T-cell (primary cell): ENCODE measurements around the gene TCEAL5. TPM values are rescaled to one million over a fixed set of nuclear protein-coding genes. Genes with fewer than 3 reads are reported as not detected.
A peak's percentile ranks its signal among the peaks of the same experiment; 100 is the strongest.
"Not testable (repeated sequence)": the region's sequence is repeated elsewhere in the genome, so short reads cannot be mapped to it uniquely, and the experiment has no call there.

Source experiments
- ATAC-seq, 4 experiments: fragments of 200-7000 bp in 3 of 4; fragments of 150-1000 bp in 1 of 4; cut with Tn5 transposase; replicated peaks in 1 of 4; 1 replicate in 3 of 4; 2 replicates in 1 of 4; pipeline ENCODE4 v1.10.0; 2021; ENCODE audit warnings: moderate library complexity in 3 of 4, mild to moderate bottlenecking in 2 of 4, moderate number of reproducible peaks in 1 of 4
- CTCF ChIA-PET, 2 donors: fragments of 300-600 bp; sonication (Branson Sonifier 250); formaldehyde crosslinking; loops; one replicate each; lab custom pipeline; 2022; ENCODE audit warnings: antibody characterized with exemption in 2 of 2; lab: Charles Lee
- POLR2A ChIA-PET, 2 donors: fragments of 300-600 bp; sonication (Branson Sonifier 250); formaldehyde crosslinking; loops; one replicate each; lab custom pipeline; 2022; ENCODE audit warnings: antibody characterized with exemption in 2 of 2; lab: Charles Lee
- DNase-seq, 35 experiments: peaks; one replicate each; pipeline versions ENCODE4 v3.0.0 to v3.0.0-alpha.2; 2013 to 2023
- H3K27ac ChIP-seq: one replicate; pipeline ENCODE4 v1.5.1; 2013; ENCODE audit warnings: low read length
- H3K27me3 ChIP-seq, 2 experiments: replicated peaks in 1 of 2; 1 replicate in 1 of 2; 2 replicates in 1 of 2; pipeline versions ENCODE4 v1.6.1 to v1.7.0; 2013; ENCODE audit warnings: low read length in 1 of 2, mixed read lengths in 1 of 2; ENCODE audit not compliant: control insufficient read depth in 2 of 2, insufficient read depth in 2 of 2; ENCODE audit errors: extremely low read depth in 1 of 2
- H3K36me3 ChIP-seq, 2 donors: 1 replicate in 1 of 2; 2 replicates in 1 of 2; pipeline versions ENCODE4 v1.6.1 to v1.7.0; 2013; ENCODE audit warnings: low read length in 1 of 2; ENCODE audit not compliant: control insufficient read depth in 2 of 2, insufficient read depth in 1 of 2; ENCODE audit errors: extremely low read depth in 1 of 2
- H3K4me1 ChIP-seq, 2 experiments: 1 replicate in 1 of 2; 2 replicates in 1 of 2; pipeline versions ENCODE4 v1.6.1 to v1.7.0; 2013; ENCODE audit warnings: low read length in 2 of 2, mixed read lengths in 1 of 2; ENCODE audit not compliant: insufficient read depth in 2 of 2, control insufficient read depth in 1 of 2; ENCODE audit errors: extremely low read depth in 1 of 2
- H3K4me3 ChIP-seq, 2 donors: 1 replicate in 1 of 2; 2 replicates in 1 of 2; pipeline versions ENCODE4 v1.5.1 to v1.7.0; 2013; ENCODE audit warnings: mild to moderate bottlenecking in 2 of 2, low read length in 1 of 2, moderate library complexity in 1 of 2; ENCODE audit not compliant: control insufficient read depth in 1 of 2; ENCODE audit errors: extremely low read depth in 1 of 2
- H3K9me3 ChIP-seq: 2 replicates; pipeline ENCODE4 v1.7.0; 2013
- H3K27ac Mint-ChIP-seq, 2 donors: one replicate each; pipeline ENCODE4 v1.8.0; 2020 to 2021; ENCODE audit warnings: mild to moderate bottlenecking in 2 of 2, mixed read lengths in 2 of 2
- H3K27me3 Mint-ChIP-seq, 2 donors: one replicate each; pipeline ENCODE4 v1.8.0; 2021 to 2022; ENCODE audit warnings: mixed read lengths in 2 of 2
- H3K36me3 Mint-ChIP-seq: one replicate; pipeline ENCODE4 v1.8.0; 2021; ENCODE audit warnings: mixed read lengths
- H3K4me1 Mint-ChIP-seq, 3 donors: one replicate each; pipeline ENCODE4 v1.8.0; 2020 to 2022; ENCODE audit warnings: mixed read lengths in 3 of 3, mild to moderate bottlenecking in 1 of 3
- H3K4me3 Mint-ChIP-seq, 3 donors: one replicate each; pipeline ENCODE4 v1.8.0; 2020 to 2022; ENCODE audit warnings: mild to moderate bottlenecking in 3 of 3, mixed read lengths in 3 of 3, moderate library complexity in 3 of 3
- H3K9me3 Mint-ChIP-seq, 3 donors: one replicate each; pipeline ENCODE4 v1.8.0; 2020 to 2022; ENCODE audit warnings: mixed read lengths in 3 of 3
- WGBS: methylation state at CpG from one replicate; pipeline ENCODE4 v1.1.5; 2013; ENCODE audit warnings: missing lambda C conversion rate; ENCODE audit not compliant: insufficient coverage; 5-methylcytosine and 5-hydroxymethylcytosine counted together
- total RNA-seq, 35 experiments: library from RNA in 6 of 35; stranded (reverse) in 6 of 35; fragments of 120-200 nt in 1 of 35; gene quantifications; one replicate each; pipeline versions ENCODE4 v1.2.1 to v1.2.4 and lab custom pipeline; 2013 to 2026

TCEAL5 gene
- total RNA-seq (not detected), total RNA-seq (lab: John Stamatoyannopoulos, UW) (0 to 0.14 (median 0) reads per million in 29 experiments)
- not detected for total RNA-seq (2013)

GRCh38 chrX:103276581-103277002 lies at the start of gene TCEAL5:
Gene TCEAL5, minus strand, starts transcription at chrX:103276750. Its CDS starts 2,187 bp downstream, at chrX:103274563.
- Histone ChIP-seq H3K4me3 (peak within 1 kb of the TSS in 1 of 2 donors; percentile 33), H3K36me3 (no peaks in the 10 kb centered on the region), H3K9me3 (no peaks in the 10 kb centered on the region), H3K27ac (no peak within 1 kb of the TSS), H3K27me3 (peaks cover 3 to 21% of the 10 kb centered on the region in 2 experiments), H3K4me1 (peaks cover 0 to 8% of the 10 kb centered on the region in 2 experiments)
- Mint-ChIP-seq H3K4me1 (peaks cover 0 to 9% (median 8%) of the 10 kb centered on the region in 3 donors), H3K27ac (no peak within 1 kb of the TSS), H3K27me3 (peaks cover 46 to 65% of the 10 kb centered on the region in 2 donors), H3K36me3 (no peaks in the 10 kb centered on the region), H3K4me3 (peak within 1 kb of the TSS; percentile 29 to 58 (median 56)), H3K9me3 (no peaks in the 10 kb centered on the region)
- no peak for DNase-seq
- ChIA-PET POLR2A (interaction anchor here in 1 of 2 donors (0.7 kb wide), 1 partner anchor 13 kb away, joined by 3 read pairs; no protein-coding TSS in a partner anchor), CTCF (interaction anchor here in 1 of 2 donors (0.6 to 1.1 kb wide), 2 partner anchors 72 to 73 kb away, joined by 3 read pairs; no protein-coding TSS in a partner anchor)
- ATAC-seq = peak in 2 of 4 experiments; percentile 24 to 52
- WGBS = 0% methylated on average over 2 of the region's 17 CpGs

- Mint-ChIP-seq H3K9me3 (no peaks in the 10 kb centered on the region), H3K36me3 (peaks cover 4% of the 10 kb centered on the region), H3K27ac (no peak overlapping the region), H3K4me3 (peak overlapping the region; percentile 79 to 81 (median 80)), H3K4me1 (peaks cover 0 to 4% (median 4%) of the 10 kb centered on the region in 3 donors), H3K27me3 (peaks cover 0 to 6% of the 10 kb centered on the region in 2 donors)
- WGBS = no CpG with 5 or more reads among the region's 3 CpGs
- no peaks in the 10 kb centered on the region for H3K9me3 ChIP-seq
- no peaks in the 10 kb centered on the region for H3K36me3 ChIP-seq
- POLR2A ChIA-PET = interaction anchor here in 1 of 2 donors (0.7 kb wide), 1 partner anchor 51 kb away, joined by 6 read pairs; no protein-coding TSS in a partner anchor
- no peak overlapping the region for H3K27ac ChIP-seq
- no peaks in the 10 kb centered on the region for H3K27me3 ChIP-seq
- H3K4me3 ChIP-seq = peak overlapping the region in 1 of 2 donors; percentile 58
- DNase-seq = no peak
- CTCF ChIA-PET = interaction anchor here in 1 of 2 donors (0.6 to 1.4 kb wide), 2 partner anchors 11 to 152 kb away, joined by 3 to 5 read pairs; no protein-coding TSS in a partner anchor
- H3K4me1 ChIP-seq = peaks cover 0 to 13% of the 10 kb centered on the region in 2 experiments
- ATAC-seq = no peak
These were observed 34.8 kb upstream of the TCEAL5 start for GRCh38 chrX:103311399-103311780.

GRCh38 chrX:103310555-103311398 lies 34.2 kb upstream of the TCEAL5 start, which contains the start of gene BEX2:
Gene BEX2, minus strand, starts transcription at chrX:103310990. Its CDS starts 1,014 bp downstream, at chrX:103309976.
- POLR2A ChIA-PET = interaction anchor here in 1 of 2 donors (0.7 kb wide), 1 partner anchor 50 kb away, joined by 6 read pairs; no protein-coding TSS in a partner anchor
- peak within 1 kb of the TSS; percentile 52 to 58 for H3K4me3 ChIP-seq
- 3% methylated on average over 7 of the region's 52 CpGs for WGBS

GRCh38 chrX:103309860-103310554 lies 33.5 kb upstream of the TCEAL5 start:
- peak overlapping the region; percentile 28 to 81 (median 80) for H3K4me3 Mint-ChIP-seq
- H3K9me3 Mint-ChIP-seq = no peaks in the 10 kb centered on the region
- H3K9me3 ChIP-seq = no peaks in the 10 kb centered on the region
- ChIA-PET CTCF (no interaction called here), POLR2A (interaction anchor here in 1 of 2 donors (0.7 kb wide), 1 partner anchor 64 kb away, joined by 8 read pairs; no protein-coding TSS in a partner anchor)
- H3K27ac Mint-ChIP-seq = no peak overlapping the region
- H3K27me3 Mint-ChIP-seq = peaks cover 0 to 6% of the 10 kb centered on the region in 2 donors
- ATAC-seq (peak in 3 of 4 experiments; percentile 4 to 25 (median 14)), DNase-seq (peak in 5 of 35 experiments; percentile 1 to 3 (median 1))
- WGBS = no CpG with 5 or more reads among the region's 32 CpGs
- no peaks in the 10 kb centered on the region for H3K36me3 ChIP-seq
- peaks cover 0 to 13% of the 10 kb centered on the region in 2 experiments for H3K4me1 ChIP-seq
- H3K27ac ChIP-seq = no peak overlapping the region
- peak overlapping the region; percentile 52 to 58 for H3K4me3 ChIP-seq
- H3K36me3 Mint-ChIP-seq = peaks cover 4% of the 10 kb centered on the region
- no peaks in the 10 kb centered on the region for H3K27me3 ChIP-seq
- H3K4me1 Mint-ChIP-seq = peaks cover 1 to 5% (median 4%) of the 10 kb centered on the region in 3 donors

More at GRCh38 chrX:103310555-103311398, 34.2 kb upstream of the TCEAL5 start, which contains the start of gene BEX2:
- ATAC-seq (peak; percentile 99 to 100 (median 99)), DNase-seq (peak; percentile 60 to 89 (median 83))
- H3K27ac Mint-ChIP-seq = peak within 1 kb of the TSS; percentile 66 to 87
- H3K9me3 ChIP-seq = no peaks in the 10 kb centered on the region
- no peaks in the 10 kb centered on the region for H3K36me3 ChIP-seq
- no peaks in the 10 kb centered on the region for H3K27me3 ChIP-seq
- CTCF ChIA-PET = interaction anchor here in 1 of 2 donors (0.6 to 1.4 kb wide), 2 partner anchors 12 to 153 kb away, joined by 3 to 5 read pairs; no protein-coding TSS in a partner anchor
- H3K27ac ChIP-seq = peak within 1 kb of the TSS; percentile 58
- H3K36me3 Mint-ChIP-seq = peaks cover 4% of the 10 kb centered on the region
- no peaks in the 10 kb centered on the region for H3K9me3 Mint-ChIP-seq
- H3K4me3 Mint-ChIP-seq = peak within 1 kb of the TSS; percentile 79 to 81 (median 80)
- peaks cover 0 to 4% (median 4%) of the 10 kb centered on the region in 3 donors for H3K4me1 Mint-ChIP-seq
- peaks cover 0 to 13% of the 10 kb centered on the region in 2 experiments for H3K4me1 ChIP-seq
- peaks cover 0 to 6% of the 10 kb centered on the region in 2 donors for H3K27me3 Mint-ChIP-seq

GRCh38 chrX:103305666-103306065 lies 29.1 kb upstream of the TCEAL5 start:
- H3K27me3 ChIP-seq, H3K36me3 ChIP-seq, H3K36me3 Mint-ChIP-seq, H3K4me1 Mint-ChIP-seq, H3K9me3 Mint-ChIP-seq, DNase-seq, CTCF ChIA-PET, H3K4me3 Mint-ChIP-seq, ATAC-seq, H3K27ac Mint-ChIP-seq, H3K9me3 ChIP-seq, H3K27ac ChIP-seq, H3K27me3 Mint-ChIP-seq, H3K4me3 ChIP-seq, POLR2A ChIA-PET: not testable (repeated sequence)
- WGBS = no CpG with 5 or more reads among the region's 4 CpGs
- peaks cover 0 to 11% of the 10 kb centered on the region in 2 experiments for H3K4me1 ChIP-seq
